SIG-M5 (cell line): Measurements from ENCODE around the gene EMP2.

Experiments
- DNase-seq: peaks from one replicate; lab custom pipeline; 2025; lab: John Stamatoyannopoulos, UW

Gene EMP2

DNA sequence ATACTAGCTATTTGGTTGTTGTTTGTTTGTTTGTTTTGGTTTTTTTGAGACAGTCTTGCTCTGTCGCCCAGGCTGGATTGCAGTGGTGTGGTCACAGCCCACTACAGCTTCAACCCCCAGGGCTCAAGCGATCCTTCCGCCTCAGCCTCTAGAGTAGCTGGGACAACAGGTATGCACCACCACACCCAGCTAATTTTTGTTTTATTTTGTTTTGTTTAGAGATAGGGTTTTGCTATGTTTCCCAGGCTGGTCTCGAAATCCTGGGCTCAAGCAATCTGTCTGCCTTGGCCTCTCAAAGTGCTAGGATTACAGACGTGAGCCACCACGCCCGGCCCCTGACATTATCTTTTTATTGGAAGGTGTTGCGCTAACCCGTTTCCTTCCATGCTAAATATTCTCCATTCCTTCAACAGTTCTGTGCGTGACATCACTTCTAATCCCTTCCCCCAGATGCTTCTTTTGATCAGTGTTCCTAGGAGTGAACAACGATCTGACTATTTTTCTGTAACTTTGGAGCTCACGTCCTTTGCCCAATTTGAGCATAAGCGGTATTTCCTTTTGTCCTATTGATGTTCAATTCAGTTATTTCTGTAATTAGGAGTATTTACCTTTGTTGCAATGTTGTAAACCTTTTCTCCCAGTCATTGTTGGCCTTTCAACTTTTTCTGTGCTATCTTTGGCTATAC is 30.2 kb upstream of the EMP2 start:
- DNase-seq, result no peak

DNA sequence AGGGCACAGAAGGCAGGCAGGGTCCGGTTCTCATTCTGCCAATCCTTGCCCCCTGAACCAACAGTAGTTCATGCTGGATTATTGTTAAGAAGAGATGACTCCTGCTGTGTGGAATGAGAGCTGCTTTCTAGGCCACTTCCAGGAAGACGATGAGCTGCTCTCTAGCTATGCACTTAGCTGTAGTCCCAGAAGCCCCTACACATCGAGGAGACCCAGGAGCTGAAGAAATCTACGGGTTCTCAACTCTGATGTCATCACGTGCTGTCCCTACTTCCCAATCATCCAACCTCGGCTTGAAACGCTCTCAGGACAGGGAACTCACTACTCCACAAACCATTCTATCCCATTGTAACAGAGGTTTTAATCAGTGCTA is 29.0 kb upstream of the EMP2 start:
- DNase-seq, result no peak

DNA sequence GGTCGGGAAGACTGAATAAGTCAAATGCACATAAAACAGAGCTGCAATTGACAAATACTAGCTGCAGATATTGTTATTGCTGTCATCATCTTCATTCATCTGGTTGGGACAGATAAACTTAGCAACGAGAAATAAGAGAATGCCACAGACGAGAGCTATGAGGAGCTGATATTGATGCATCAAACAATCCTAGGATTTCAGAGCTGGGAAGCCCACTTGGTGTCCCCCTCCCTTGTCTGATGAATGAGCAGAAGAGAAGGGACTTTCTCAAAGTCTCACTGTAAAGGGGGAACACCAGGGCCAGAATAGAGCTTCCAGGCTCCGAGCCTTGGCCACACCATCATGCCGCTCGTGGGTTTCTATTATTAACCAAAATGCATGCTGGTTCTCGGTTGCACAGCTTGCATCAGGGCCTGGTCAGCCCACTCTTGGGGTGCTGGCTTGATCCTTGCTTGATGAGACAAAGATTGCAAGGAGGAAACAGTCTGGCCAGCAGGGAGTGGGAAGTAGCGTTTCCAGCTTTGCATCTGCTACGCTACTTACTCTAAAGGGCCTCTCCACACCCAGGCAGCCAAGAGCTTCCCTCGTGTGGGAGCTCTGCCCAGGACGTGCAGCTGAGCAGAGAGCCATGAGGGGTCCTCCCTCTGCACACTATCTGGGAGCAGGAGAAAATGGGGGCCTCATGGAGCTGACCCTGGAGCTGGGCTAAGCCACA is 28.4 kb upstream of the EMP2 start:
- DNase-seq, result no peak

DNA sequence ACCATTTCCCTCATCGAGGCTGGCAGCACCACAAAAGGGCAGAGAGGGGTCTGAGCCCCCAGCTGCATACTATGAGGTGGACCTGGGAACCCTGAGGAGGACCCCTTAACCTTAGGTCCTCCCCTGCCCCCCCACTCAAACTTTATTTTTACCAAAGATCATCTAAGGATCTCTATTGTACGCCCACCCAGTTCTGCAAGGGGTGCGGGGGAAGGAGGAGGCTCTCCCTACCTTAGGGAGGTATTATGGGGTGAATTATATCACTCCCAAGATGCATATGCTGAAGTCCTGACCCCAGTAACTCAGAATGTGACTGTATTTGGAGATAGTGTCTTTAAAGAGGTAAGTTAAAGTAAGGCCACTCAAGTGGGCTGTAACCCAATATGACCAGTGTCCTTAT is 26.8 kb upstream of the EMP2 start:
- no peak for DNase-seq

DNA sequence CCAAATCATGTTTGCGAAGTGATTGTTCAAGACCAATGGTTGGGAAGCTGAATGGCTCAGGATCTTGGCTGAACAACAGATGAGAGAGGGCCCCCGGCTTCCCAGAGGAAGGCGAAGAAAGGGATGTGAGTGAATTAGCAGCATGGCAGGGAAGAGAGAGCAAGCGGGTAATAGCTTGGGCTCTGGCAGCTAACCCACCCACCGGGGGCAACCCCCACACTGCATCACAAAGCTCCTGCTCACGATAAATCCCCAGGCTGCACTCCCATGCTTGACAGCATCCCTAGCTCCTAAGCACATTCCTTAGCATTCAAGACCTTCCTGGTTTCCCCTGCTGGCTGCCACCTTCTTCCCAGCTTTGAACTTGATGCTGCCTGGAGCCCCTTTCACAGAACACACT is 26.2 kb upstream of the EMP2 start:
- DNase-seq, result no peak

DNA sequence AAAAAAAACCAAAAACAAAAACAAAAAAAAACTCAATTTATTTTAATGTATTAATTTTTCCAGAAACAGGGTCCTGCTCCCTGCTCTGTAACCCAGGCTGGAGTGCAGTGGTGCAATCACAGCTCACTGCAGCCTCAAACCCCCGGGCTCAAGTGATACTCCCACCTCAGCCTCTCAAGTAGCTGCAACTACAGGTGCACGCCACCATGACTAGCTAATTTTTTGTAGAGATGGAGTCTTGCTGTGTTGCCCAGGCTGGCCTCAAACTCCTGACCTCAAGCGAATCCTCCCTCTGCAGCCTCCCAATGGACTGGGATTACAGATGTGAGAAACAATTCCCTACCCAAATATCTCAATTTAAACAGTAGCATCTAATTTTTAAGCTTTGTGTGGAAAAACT is 25.2 kb upstream of the EMP2 start:
- DNase-seq, result no peak

DNA sequence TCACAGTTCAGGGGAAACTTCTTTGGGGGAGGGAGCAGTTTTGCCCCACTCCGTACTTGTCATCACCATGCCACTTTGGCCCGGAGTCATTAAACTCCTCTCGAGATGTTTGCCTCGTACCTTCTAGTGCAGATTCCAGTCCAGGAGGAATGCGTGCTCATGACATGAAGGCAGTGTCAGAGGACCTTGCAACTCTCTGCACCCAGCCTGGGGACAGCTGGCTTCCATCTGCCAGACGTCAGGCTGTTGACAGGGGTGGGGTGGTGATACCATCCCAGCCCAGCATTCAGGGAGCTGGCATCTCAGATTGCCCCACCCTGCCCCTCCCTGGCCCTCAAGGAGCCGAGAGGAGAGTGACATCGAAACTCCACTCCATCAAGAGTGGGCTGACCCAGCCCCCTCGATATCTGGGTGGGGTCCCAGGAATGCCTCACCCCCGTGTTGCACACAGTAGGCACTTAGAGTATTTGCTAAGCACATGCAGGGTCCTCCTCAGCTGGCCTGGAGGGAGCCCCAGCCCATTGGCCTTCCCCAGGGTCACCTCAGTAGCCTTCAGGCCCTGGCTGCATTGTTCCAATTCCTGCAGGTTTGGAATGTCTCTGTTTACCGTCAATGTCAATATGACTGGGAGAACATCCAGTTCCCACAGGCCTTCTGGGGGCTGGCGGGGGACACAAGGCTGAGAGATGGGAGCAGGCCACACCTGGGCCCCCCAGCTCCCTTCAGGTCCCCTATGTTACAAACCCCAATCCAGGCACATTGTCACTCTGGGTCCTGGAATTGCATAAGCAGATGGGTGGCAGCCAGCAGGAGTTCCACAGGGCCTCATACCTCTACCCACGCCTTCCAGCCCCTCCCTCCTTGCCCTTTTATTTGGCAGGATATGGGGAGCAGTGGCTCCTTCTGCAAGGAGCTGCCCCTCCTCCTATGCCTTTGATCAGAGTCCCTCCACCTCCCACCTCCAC is 21.3 kb upstream of the EMP2 start:
- DNase-seq, result no peak

DNA sequence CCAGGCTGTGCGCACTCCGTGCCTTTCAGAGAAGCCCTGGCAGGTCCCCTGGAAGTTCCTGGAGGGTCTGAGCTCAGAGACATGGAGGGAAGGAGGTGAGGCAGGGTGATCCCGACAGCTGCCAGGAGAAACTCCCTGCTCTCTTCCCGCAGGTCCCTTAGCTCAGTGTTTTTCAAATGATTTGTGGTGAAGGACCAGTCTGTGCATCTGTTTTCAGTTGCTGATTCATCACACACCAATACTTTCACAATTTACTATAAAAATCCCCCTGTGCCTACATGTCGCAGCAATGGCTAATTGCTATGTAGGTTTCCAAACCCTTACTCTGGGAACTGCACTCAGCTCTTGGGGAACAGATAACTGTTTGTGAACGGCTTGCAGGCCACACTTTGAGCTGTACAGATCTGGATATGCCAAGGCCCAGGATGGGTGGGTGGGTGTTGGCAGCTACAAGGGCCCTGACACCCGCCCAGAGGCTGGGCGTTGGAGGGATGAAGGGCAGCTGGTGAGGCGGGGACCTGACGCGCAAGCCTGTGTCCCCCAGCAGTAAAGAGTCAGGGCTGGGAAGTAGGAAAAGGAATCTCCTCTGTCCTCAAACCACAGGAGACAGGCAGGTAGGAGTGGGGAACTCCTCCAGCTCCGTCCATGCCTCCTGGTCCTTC is 20.5 kb upstream of the EMP2 start:
- DNase-seq, result no peak

DNA sequence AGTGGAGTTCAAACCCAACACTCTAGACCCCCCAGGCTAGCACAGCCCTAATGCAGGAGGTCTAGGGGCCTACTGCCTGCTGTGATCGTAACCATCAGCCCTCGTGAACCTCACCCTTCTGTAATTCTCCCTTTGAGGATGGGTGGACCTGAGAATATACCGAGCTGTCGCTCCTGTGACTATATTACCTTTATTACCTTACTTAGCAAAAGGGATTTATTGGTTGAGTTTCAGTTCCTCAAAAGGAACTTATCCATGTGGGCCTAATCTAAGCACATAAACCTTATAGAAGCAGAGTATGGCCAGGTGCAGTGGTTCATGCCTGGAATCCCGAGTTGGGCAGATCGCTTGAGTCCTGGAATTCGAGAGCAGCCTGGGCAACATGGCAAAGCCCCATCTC is 19.2 kb upstream of the EMP2 start:
- no peak for DNase-seq

DNA sequence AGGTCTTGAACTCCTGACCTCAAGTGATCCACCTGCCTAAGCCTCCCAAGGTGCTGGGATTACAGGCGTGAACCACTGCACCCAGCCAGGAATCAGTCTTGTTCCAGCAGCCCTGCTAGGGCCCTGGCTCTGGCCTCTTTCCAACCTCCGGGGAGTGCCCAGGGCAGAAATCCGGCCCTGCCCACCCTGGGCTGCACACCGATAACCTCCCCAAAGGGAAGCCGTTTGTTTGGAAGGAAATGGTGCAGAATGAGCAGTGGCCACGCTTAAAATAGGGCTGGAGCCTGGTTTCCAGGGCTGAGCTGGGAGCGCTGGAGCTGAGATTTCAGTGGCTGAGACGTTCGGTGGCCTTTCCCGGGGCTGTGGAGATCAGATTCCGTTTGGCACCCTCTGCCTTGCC is 17.8 kb upstream of the EMP2 start:
- DNase-seq, result no peak

DNA sequence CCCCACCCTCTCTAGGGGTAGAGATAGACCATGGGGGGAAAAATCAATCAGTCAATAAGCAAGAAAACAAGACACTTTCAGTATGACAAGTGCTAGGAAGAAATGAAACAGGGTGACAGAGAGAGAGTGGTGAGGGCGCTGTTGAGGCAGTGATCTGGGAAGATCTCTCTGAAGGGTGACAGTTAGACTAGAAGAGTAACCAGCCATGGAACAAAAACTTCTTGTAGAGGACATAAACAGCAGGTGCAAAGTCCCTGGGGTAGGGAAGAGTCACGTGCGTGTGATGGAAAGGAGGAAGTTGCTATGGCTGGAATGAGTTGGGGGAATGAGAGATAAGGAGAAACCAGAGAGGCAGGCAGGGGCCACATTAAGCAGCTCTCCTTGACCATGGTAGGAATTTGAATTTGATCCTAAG is 16.8 kb upstream of the EMP2 start:
- DNase-seq, result no peak

DNA sequence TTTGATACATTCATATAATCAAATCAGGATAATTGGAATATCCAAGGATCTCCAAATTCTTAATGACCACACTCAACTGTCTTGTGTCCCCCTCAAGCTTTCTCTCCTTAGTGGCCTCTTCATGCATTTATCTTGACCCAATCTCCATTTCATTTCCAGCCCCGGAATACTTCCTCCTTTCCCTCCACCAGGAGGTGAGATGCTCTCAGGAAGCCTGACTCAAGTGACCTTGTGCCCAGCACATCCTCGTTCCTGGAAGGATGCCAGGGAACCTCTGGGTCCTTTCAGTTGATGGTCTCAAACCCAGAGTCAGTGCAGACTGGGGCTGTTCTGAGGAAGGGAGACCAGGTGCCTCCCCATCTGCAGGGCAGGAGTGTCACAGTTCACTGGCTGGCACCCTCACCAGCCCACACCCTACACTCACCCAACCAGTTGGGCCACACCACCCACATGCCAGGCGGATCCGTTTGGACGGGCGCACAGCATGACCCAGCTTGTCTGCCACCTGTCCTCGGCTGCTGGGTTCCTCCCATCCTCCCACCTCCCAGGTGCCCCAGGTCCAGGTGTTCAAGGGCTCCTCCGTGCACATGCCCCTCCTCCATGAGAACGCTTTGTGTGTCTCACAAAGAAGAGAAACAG is 14.0 kb upstream of the EMP2 start:
- DNase-seq, result no peak

DNA sequence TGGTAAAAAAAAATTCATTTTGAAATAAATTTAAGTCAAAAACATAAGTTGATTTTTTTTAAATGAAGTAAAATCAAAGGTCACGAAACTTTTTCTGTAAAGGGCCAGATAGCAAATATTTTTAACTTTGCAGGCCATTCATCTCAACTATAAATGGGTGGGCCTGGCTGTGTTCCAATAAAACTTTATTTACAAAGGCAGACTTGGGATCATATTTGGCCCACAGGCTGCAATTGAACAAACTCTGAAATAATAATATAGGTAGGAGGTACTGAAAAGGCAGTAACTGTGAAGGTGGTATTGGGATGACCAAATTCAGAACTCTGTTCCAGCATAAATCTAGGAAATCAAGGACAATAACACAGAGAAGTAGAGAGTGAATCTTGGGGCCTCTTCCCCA is 12.2 kb upstream of the EMP2 start:
- DNase-seq, result no peak

DNA sequence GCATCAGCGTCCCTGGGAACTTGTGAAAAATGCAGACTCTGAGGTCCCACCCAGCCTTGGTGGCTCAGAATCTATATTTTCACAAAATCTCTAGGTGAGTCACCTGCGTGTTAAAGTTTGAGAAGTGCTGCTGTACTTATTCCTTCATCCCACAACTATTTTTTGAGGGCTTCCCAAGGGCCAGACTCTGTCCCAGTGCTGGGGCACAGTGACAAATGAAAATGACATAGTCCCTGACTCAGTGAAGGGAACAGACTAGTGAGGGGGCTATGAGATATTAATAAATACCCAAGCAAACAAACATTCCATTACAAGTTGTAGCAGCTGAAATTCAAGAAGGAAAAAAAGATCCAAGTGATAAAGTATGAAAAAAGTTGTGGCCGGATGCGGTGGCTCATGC is 9.9 kb upstream of the EMP2 start:
- DNase-seq, result no peak

DNA sequence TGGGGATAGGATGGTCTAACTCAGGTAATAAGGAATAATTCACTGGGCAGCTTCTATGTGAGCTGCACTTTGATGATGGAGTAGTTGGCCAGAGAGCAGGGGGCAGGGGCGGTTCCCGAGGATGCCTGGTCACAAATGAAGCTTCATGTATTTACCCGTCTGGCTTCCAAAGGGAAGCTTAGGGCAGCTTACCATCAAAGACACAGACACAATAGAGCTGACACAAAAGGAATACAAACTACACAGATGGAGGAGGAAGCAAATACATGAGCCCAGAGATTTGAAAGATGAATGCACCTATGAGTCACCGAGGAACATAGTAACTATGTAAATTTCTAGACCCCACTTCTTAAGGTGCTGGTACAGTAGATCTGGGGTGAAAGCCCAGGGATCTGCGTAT is 8.7 kb upstream of the EMP2 start:
- no peak for DNase-seq

DNA sequence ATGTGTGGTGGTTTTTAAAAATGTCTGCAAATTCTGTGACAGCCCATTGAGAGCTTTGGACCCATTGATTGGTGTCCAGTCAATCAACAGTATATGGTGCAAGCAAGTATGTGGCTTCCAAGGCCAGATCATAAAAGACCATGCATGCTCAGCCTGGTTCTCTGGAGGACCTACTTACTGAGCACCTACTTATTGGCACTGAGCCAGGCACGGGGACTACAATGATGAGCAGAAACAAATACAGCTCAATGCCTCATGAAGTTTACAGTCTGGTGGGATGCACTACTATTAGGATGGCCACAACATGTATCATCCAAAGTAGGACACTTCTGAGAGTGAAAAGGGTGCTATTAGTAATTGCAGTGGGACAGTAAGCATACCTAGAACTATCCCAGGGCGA is 7.2 kb upstream of the EMP2 start:
- DNase-seq, result no peak

DNA sequence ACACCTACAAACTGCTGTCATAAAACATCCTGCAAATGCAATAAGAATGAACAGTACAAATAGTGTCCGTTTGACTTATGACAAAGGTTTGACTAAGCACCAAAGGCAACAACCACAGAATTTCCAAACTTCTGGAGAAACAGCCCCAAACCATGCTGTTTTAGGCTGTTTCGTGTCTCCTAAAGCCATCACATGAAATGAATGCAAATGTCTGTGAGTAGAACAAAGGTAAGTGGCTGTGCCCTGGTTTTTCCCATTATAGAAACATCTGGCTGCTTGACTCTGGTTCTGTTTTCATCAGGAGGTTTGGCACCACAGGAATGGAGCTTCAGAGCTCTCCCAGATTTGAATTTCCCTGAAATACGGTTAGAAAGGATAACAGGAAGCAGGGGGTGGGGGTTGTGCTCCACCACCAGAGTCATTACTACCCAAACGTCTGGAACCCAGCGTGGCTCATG is 4.6 kb upstream of the EMP2 start:
- no peak for DNase-seq

DNA sequence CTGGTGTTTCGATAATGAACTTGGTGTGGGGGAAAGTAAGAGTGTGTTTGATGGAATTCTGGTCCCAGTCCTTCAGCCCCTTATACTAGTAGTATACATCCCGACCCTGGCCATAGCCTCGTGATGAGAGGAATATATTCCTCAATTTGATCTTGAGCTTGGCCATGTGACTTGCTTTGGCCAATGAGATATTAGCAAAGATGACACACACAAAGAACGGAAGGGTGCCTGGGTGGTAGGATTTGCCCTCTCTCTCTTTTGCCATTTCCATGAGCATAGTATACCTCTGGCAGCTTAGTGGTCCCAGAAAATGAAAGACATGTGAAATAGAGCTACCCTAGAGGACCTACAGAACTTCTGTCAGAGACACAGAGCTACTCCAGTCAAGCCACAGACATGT is 2.9 kb upstream of the EMP2 start:
- no peak for DNase-seq

DNA sequence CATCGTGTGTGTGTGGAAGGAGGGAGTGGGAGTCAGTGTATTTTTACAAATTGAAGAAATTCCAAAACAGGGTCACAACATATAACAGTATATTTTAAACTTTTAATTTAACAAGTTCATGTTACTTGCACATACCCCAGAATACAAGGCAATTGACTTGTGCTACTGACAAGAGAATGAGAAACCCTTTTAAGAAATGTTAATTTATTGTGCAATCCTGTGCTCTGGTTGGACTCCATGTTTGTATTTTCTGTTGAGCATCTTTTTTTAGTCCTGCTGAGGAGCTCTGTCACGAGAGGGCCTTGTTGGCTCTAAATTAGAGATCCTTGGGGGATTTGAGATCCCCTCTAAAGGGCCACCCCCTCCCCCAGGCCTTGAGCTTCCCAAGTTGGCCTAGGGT is 1.1 kb upstream of the EMP2 start:
- no peak for DNase-seq

DNA sequence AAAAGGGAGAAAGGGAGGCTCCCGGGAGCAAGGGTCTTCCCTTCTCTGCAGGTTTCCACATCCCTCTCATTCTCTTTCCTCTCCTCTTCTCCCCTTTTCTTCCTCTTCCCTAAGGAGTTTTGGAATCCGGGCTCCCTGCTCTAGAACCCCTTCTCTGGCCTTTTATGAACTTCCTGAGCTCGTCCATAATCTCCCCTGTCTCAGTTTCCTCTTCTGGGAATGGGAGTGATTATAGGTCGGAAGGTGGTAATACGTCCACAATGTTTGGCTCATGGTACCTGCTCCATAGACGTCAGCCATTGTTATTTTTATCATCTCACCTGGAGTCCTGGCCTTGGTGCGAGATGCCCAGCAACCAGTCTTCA is 467 bp upstream of the EMP2 start:
- DNase-seq, result no peak

DNA sequence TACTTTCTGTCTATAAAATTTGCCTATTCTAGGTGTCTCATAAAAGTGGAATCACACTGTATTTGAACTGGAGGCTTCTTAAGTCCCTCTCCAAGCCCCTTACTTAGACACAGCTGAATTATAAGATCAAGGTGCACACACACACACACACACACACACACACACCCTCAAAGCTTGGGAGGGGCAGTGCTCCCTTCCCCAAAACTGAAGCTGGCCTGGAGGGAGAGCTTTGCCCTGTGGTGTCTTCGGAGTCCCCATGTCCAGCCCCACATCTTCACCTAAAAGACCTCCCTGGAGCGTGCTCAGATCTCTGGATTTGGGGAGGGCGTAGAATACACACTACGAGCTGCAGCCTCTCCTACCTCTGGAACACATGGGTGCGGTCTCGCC is 828 bp downstream of the EMP2 start:
- DNase-seq, result no peak
